Peyer's patch (tissue), 4 donors: Measurements from ENCODE around the gene NGEF.

Experiments
- POLR2A ChIP-seq, 2 donors: fragments of 450-650 bp; IDR thresholded peaks; one replicate each; pipeline ENCODE4 v1.5.1; 2017; ENCODE audit warnings: antibody characterized with exemption in 2 of 2, mild to moderate bottlenecking in 2 of 2, moderate library complexity in 2 of 2
- TF ChIP-seq, protein P1 (sequence below), 6 experiments: fragments of 450-650 bp in 4 of 6; fragments of 200-600 bp in 2 of 6; sonication (generic) in 1 of 6; IDR thresholded peaks; one replicate each; pipeline ENCODE4 v1.5.1; 2017 to 2019; ENCODE audit warnings: antibody characterized with exemption in 6 of 6, mild to moderate bottlenecking in 3 of 6, moderate library complexity in 1 of 6

DNA sequence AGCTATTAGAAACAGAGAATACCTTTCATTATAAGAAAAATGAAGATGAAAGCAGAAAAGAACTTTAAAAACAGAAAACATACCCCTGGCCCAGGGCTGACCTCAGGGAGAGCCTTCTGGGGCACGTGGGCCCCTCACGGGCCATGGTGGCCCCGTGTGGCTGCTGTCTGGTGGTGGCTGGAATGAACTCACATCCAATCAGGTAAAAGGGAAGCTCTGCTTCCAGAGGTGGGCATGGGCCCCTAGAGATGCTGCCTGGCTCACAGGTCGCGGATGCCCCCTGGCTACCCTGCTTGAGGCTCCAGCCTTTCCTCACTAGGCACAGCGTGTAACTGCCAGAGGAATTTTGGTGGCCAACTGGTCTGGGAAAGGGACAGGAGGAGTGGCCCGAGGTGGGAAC lies 126.4 kb downstream of the NGEF start:
- TF ChIP-seq, protein P1, sequence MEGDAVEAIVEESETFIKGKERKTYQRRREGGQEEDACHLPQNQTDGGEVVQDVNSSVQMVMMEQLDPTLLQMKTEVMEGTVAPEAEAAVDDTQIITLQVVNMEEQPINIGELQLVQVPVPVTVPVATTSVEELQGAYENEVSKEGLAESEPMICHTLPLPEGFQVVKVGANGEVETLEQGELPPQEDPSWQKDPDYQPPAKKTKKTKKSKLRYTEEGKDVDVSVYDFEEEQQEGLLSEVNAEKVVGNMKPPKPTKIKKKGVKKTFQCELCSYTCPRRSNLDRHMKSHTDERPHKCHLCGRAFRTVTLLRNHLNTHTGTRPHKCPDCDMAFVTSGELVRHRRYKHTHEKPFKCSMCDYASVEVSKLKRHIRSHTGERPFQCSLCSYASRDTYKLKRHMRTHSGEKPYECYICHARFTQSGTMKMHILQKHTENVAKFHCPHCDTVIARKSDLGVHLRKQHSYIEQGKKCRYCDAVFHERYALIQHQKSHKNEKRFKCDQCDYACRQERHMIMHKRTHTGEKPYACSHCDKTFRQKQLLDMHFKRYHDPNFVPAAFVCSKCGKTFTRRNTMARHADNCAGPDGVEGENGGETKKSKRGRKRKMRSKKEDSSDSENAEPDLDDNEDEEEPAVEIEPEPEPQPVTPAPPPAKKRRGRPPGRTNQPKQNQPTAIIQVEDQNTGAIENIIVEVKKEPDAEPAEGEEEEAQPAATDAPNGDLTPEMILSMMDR (IDR thresholded peaks at IDR 0.05) = no peak
- TF ChIP-seq POLR2A (IDR thresholded peaks at IDR 0.05) = no peak
